Measurements from ENCODE around the gene ARHGEF40.
"Not testable (repeated sequence)": the region's sequence is repeated elsewhere in the genome, so short reads cannot be mapped to it uniquely, and the experiment has no call there.

Gene ARHGEF40

DNA sequence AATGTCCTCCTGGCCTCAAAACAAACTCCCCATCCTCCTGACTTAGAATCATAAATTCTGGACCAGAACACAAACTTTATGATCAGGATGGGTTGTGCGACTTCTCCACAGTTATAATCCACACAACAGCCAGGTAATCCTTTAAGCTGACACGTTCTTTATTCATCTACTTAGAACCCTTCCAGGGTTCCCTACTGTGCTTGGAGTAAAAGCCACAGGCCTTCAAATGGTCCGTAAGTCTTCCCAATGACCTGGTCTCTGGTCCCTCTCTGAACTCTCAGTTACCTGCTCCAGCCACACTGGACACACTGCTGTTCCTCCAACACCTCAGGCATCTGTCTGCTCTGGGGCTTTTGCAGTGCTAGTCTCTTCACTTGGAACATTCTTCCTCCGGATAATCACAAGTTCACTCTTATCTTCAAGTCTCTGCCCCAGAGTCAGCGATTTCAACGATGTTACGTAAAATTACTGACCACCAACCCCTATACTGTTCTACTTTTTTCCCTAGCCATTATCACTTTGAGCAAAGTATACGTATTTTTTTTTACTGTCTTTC, 29.7 kb upstream of the ARHGEF40 start:
- DNase-seq: no peak

DNA sequence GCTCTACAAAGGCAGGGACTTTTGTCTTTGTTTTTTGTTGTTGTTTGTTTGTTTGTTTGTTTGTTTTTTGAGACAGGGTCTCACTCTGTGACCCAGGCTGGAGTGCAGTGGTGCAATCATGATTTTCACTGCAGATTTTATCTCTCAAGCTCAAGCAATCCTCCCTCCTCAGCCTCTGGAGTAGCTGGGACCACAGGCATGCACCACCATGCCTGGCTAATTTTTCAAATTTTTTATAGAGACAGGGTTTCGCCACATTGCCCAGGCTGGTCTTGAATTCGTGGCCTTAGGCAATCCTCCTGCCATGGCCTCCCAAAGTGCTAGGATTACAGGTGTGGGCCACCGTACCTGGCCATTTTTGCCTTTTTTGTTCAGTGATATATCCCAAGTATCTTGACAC, 29.2 kb upstream of the ARHGEF40 start:
- not testable (repeated sequence) for DNase-seq

DNA sequence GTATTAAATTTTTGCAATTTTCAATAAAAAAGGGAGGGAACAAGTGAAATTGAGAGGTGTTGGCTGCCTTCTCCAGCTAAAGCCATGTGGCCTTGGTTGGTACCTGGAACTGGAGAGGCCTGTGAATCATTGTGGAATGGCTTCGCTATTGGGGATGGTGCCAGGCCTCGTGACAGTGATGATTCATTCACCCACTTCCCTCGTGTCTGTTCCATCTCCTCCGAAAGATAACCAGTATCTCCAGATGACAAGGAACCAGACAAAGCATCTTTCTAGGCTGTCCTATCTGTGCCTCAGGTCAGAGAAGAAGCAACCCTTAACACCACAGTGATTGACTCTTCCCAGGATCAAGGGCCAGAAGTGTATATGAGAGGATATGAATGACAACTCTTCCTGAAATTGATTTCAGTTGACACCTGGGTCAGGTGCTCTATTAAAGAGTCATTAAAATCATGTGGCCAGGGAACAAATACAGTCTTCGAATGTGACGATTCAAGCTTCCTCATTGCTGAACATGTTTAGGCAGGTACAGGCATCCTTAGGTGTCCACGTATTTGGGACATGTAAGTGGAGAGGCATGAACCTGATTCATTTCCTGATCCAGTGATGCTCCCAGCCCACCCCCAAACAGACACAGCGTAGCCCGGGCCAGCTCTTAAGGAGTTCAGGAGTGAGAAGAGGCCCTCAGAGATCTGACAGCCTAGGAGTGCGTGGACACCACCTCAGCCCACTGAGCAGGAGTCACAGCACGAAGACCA, 28.2 kb upstream of the ARHGEF40 start, which contains the start of gene RNASE7:
Gene RNASE7, plus strand, starts transcription at position 687 of the 758 bp plus-strand sequence. CDS start 631 bp downstream, outside the sequence.
- no peak for DNase-seq

DNA sequence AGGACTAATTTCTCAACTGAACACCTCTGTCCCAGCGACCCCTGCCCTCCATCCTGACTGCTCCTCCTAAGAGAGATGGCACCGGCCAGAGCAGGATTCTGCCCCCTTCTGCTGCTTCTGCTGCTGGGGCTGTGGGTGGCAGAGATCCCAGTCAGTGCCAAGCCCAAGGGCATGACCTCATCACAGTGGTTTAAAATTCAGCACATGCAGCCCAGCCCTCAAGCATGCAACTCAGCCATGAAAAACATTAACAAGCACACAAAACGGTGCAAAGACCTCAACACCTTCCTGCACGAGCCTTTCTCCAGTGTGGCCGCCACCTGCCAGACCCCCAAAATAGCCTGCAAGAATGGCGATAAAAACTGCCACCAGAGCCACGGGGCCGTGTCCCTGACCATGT, 27.2 kb upstream of the ARHGEF40 start:
- no peak for DNase-seq

DNA sequence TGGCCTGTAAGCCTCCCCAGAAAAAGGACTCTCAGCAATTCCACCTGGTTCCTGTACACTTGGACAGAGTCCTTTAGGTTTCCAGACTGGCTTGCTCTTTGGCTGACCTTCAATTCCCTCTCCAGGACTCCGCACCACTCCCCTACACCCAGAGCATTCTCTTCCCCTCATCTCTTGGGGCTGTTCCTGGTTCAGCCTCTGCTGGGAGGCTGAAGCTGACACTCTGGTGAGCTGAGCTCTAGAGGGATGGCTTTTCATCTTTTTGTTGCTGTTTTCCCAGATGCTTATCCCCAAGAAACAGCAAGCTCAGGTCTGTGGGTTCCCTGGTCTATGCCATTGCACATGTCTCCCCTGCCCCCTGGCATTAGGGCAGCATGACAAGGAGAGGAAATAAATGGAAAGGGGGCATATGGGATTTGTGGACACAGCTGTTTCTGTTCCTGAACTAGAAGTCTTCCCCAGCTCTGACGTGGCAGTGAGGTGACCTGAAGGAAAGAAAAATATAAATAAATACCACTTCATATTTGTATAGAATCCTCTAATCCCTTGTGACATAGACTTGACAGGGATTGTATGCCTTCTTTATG, 26.6 kb upstream of the ARHGEF40 start:
- DNase-seq: no peak

DNA sequence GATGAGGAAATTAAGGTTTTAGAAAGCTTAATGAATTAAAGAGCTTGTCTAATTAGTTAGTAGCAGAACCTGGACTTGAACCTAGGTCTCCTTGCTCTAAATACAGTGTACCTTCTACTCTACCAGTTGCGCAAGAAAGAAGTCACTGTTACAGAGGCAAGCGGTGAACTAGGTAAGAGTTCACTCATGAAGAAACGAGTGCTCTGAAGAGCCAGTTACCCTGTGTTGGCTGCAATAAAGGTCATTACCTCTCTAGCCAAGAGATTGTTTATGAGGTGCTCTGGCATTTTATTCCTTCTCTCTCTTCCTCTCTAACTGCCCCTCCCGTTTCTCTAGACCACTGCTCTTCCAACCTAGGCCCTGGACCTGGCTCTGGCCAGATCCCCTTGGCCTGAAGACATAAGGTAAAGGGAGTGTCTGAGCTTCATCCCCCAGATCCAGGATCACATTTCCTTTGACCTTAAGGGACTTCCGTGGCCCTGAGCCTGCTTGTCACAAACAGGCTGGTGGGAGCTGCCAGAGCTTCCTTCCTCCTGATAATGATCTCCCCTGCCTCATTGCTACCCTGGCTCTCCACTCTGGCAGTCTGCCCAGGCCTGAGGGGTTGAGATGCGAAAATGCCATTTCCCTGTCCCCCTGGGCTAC, 26.0 kb upstream of the ARHGEF40 start:
- no peak for DNase-seq

DNA sequence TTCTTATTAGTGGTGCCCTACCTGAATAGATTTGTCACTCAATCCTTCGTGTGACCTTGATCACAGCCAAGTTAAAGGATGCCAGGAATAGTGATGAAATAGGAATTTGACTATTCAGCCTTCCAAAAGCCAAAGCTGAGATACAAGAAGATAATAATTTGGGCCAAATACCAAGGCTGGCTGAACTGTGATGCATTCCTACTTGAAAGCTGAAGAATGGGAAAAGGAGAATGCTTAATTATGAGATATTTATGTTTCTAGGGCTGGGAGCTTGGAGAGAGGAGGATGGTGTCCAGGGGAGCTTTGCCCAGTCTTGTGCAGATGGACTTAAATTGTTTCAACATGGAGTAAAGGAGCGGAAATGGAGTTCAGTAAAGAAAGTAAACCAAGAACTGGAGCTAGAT, 22.7 kb upstream of the ARHGEF40 start:
- no peak for DNase-seq

DNA sequence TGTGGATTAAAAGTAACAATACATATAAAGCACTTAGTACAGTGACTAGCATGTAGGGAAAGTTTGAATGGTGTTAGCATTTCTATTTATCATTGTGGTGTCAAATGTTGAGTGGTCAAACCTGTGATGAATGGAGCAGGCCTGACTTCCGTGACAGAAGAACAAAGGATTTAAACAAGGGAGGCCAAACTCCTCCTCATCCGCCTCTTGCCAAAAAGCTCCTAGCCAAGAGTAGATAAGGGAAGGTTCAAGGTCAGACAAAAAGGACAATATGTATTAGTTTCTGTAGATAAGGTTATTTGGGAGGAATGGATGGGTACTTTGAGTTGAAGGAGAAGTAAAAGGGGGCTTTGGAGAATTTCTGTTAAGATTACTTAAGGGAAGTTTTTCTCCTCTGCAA, 21.5 kb upstream of the ARHGEF40 start:
- no peak for DNase-seq

DNA sequence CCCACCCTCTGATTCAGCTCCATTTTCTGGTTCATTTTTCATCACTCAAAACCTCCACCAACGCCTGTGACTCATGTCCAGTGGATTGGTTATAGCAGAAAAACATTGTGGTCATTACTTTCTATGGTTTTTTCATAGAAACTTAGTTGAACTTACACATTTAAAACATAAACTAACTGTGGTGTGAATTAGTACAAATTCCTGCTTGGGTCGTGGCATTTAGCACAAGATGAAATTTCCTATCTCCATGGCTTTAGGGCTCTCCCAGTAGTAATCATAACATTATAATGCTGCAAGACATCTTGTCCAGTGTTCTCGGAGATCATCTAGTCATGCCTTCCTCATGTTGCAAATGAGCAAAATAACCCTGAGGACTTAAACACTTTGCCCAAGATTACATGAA, 20.8 kb upstream of the ARHGEF40 start:
- no peak for DNase-seq

DNA sequence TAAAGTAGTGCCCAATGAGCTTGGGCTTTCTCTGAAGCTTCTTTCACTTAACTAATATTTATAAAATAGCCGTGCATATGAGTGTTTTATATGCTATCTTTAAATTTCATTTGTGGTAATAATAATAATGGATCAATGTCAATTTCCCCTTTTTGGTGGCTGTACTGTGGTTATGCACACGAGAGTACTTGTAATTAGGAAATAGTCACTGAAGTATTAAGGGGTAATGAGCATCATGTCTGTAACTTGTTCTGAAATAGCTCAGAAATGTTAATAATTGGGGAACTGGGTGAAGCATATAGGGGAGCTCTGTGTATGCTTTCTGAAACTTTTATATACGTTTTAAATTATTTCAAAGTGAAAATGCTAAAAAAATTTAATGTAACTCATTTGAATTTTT, 19.5 kb upstream of the ARHGEF40 start:
- no peak for DNase-seq

DNA sequence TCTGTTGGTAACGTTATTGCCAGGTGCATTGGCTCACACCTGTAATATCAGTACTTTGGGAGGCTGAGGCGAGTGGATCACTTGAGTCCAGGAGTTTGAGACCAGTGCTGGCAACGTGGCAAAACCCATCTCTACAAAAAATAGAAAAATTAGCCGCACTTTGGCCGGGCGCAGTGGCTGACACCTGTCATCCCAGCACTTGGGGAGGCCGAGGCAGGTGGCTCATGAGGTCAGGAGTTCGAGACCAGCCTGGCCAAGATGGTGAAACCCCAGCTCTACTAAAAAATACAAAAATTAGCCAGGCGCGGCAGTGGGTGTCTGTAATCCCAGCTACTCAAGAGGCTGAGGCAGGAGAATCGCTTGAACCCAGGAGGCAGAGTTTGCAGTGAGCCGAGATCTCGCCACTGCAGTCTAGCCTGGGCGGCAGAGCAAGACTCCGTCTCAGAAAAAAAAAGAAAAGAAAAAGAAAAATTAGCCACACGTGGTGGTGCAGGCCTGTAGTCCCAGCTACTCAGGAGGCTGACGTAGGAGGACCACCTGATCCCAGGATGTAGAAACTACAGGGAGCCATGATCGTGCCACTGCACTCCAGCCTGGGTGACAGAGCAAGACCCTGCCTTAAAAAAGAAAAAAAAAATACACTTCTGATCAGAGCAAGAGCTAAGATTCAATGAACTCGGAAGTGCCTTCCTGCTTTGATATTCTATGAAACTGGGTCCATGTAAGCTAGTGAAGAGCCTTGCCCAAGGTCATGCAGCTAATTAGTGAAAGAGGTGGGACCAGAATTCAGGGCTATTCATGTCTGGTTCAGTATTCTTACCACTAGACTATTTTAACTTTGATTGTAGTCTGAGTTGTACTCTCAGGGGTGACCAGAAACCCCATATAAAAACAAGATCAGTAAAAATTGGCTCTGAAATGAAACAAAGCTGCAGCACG, 16.7 kb upstream of the ARHGEF40 start:
- no peak for DNase-seq

DNA sequence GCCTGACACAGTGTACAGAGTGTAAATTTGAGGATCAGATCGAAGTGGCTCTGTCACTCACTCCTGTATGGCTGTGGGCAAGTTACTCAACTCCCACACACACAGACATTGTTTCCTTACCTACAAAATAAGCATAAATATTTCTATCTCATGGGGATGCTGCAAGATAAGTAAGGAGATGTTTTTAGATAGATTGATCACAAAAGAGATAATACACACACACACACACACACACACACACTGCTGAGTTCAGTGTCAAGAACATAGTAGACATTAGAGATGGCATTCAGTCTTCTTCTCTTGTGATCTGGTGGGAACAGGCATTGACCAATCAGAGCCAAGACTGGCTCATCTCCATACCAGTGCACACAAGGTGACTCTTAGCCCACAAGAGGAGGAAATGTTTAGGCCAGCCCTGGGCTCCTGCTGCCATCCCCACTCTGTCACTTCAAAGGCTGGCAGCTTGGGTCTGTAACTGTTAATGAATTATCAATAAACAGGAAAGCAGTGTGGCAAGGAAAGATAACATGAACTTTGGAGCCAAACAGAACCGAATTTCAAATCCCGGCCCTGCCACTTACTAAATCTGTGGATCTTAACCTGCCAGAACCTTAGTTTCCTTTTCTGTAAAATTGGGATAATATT, 15.9 kb upstream of the ARHGEF40 start:
- DNase-seq: no peak

DNA sequence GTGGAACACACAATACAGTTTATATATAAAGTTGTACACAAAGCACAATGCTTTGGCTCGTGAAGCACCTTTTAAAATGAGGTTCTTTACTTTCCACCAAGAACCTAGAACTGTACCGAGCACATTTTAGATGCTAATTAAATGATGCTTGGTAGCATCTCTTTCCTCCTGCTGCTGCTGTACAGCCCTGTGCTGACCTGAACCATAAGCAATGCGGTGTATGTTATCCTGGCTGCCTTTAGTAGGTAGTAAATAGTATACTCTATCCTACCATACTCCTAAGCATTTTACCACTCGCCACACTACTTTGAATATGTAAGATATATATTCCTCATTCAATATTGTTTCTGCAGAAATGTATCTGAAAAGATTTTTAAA, 15.3 kb upstream of the ARHGEF40 start:
- DNase-seq: no peak

DNA sequence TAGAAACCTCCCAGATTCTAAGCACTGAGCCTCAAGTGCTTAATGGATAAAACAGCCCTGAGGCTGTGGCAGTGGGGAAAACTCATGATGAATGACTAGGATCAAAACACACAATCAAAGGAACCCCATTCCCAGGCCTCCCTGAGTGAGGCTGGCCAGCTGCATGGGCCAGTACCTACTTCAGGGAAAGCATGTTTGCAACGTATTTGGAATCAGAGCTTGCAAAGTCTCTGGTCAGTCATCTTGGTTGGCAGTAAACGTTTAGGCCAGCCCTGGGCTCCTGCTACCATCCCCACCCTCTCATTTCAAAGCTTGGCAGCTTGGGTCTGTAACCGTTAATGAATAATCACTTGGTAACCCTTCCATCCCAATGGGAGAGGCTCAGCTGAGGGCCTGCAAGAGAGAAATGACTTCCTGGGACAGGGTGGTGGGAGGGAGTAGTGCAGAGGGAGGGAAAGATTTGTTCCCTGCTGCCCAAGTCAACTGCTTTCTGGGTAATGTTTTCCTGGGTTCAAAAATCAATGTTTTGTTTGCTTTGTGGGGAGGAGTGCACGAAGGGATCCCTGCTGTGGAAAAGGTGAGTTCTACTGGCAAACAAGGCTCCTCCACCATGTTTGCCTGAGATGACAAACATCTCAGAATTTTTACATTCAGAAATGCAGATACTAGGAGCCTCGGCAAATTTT, 14.5 kb upstream of the ARHGEF40 start:
- DNase-seq: no peak

DNA sequence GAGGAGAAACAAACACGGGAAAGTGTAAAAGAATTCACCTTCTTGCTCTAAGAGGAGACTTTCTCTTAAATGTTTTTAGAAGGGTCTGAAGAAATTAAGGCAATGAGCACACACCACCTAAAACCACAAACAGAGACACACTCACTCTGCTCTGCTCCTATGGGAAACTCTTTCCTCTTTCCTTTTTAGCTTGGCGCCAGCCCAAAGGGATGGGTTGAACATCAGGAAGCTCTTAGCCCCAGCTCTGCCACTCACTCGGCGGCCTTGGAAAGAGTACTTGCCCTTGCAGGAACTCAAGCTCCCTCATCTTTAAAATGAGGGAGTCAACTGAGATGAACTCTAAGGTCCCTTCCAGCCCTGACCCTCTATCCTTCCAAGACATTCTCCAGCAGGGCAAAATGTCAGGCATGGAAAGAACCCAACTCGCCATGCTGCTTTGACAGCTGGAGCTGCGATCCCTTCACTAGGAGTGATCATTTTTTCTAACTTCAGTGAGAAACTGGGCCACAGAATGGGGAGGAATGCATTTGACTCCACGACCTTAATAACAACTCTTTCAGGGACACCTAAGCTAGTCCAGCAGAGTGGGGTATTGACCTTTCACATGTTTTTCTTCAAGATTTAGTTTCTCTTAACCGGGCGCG, 13.5 kb upstream of the ARHGEF40 start:
- DNase-seq: no peak

DNA sequence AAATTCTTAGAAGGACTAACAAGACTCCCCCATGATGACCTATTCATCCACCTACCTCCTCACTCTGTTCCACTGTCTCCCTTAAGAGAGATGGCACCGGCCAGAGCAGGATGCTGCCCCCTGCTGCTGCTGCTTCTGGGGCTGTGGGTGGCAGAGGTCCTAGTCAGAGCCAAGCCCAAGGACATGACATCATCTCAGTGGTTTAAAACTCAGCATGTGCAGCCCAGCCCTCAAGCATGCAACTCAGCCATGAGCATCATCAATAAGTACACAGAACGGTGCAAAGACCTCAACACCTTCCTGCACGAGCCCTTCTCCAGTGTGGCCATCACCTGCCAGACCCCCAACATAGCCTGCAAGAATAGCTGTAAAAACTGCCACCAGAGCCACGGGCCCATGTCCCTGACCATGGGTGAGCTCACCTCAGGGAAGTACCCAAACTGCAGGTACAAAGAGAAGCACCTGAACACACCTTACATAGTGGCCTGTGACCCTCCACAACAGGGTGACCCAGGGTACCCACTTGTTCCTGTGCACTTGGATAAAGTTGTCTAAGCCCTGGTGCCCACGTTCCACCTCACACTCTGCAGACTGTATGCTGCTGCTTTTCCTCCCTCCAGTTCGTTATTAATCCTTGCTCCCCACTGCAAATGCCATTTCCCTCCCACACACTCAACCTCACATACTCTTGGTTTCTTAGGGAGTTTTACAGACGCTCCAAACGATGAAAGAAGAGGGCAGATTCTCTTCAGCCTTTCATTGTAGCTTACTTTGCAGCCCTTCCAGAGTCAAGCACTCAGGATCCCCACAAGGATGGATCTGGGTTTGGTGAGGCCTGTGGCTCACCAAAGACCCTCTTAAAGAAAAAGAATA, 12.1 kb upstream of the ARHGEF40 start, which contains the start of gene RNASE8:
Gene RNASE8, plus strand, starts transcription at position 20 of the 873 bp plus-strand sequence. Its CDS starts 71 bp downstream, at position 91.
- DNase-seq: no peak

DNA sequence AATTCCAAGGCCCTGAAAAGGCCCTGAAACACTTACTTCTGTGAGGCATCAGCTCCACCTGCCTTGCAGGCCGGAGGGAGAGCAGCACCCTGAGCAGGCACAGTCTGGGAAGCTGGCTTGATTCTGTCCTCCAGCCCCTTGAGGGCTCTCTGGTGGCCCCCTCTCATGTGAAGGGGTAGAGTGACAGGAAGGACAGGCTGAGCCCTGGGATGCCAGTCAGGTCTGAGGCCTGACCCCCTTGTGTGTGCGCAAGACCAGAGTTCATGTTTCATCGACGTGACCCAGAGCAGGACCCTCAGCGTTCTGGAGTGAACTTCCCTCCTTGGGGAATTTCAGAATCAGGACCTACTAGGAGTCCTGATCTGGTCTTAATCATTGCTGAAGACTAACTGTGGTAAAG, 11.2 kb upstream of the ARHGEF40 start:
- DNase-seq: no peak

DNA sequence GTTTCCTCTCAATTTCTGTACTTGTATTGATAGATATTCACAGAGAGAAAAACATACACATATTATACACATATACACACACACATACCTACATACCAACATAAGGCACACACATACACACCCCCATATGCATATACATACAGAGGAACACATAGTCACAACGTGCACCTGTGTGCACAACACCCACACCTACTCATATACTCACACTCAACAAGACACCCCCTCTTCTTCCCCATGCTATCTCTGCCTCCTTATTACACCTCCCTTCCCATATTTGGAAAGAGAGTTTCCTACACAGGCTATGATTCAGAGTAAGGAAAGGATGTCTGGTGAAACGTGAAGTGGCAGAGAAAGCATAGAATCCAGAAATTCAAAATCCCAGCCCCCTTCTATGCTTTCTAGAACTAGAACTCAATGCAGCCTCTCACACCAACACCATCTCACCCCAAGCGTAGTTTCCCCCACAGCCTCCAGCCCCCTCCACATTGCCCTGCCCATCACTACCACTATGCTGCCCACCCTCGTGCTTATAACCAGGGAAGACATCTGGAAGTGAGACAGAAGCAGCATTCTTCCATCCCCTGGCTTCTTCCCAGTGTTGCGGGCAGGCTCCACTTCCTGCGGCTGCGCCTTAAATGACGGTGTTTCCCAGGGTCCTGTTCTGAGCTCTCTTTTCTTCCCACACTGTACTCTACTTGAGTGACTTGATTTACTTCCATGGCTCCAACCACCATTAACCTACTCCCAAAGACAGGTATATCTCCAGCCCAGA, 10.1 kb upstream of the ARHGEF40 start:
- DNase-seq: no peak
